ENCODE measurements around the gene KCNK3. TPM values are rescaled to one million over a fixed set of nuclear protein-coding genes. Genes with fewer than 3 reads are reported as not detected.

Gene KCNK3
- total and polyA plus RNA-seq, 4 donors = 6.2 to 36.0 (median 24.4) TPM

DNA sequence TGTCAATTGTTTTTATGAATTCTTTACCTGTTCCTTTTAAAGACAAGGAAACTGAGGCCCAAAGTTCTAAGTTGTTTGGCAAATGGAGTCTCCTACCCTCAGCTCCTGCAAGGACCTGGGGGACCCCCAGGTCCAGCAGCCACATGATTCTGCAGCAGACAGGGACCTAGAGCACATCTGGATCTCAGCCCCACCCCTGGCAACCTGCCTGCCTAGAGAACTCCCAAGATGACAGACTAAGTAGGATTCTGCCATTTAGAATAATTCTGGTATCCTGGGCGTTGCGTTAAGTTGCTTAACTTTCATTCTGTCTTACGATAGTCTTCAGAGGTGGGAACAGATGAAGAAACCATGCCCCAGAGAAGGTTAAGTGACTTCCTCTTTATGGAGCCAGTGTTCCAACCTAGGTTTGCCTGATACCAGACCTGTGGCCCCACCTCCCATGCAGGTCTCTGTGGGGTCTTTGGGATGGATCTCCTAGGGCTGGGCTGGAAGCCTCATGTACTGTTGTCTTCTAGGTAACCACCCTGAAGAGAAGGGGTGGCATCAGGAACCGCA, 87.8 kb downstream of the KCNK3 start:
- Histone ChIP-seq H3K4me1 (ENCODE audit: control insufficient read depth, insufficient read depth, low read length) (peaks cover 1% of the 10 kb centered on the region), H3K27ac (ENCODE audit: low read depth, low read length) (no peak overlapping the region), H3K27me3 (ENCODE audit: control insufficient read depth, insufficient read depth, low read length) (no peaks in the 10 kb centered on the region), H3K4me3 (ENCODE audit: low read depth, low read length) (no peak overlapping the region), H3K9me3 (ENCODE audit: control insufficient read depth, insufficient read depth, low read length) (no peaks in the 10 kb centered on the region), H3K36me3 (ENCODE audit: control insufficient read depth, insufficient read depth, low read length) (peaks cover 57% of the 10 kb centered on the region)
- DNase-seq (ENCODE audit: low read depth in 4 of 6, low spot score in 6 of 6) = no peak
- 94% methylated on average over 4 of the region's 4 CpGs for WGBS (ENCODE audit: insufficient coverage)

Small RNA genes within 50 kb of the gene (small RNA-seq; reads per million reads assigned to genes)
- gene AC015977.1 (ENCODE audit: low replicate concordance) = not detected

Other genes with a start within 250 kb of the KCNK3 start
- gene OTOF, start 214.6 kb upstream of the KCNK3 start, total RNA-seq = 1 to 10 TPM; 1.6 to 5.3 TPM
- 1 to 10 TPM; 5.7 to 6.6 TPM for gene OTOF, start 214.6 kb upstream of the KCNK3 start, polyA plus RNA-seq (ENCODE audit: insufficient read length in 2 of 2)
- under 1 TPM; 0.50 to 0.83 TPM for gene CIB4, start 51.4 kb upstream of the KCNK3 start, total RNA-seq
- gene CIB4, start 51.4 kb upstream of the KCNK3 start, polyA plus RNA-seq (ENCODE audit: insufficient read length in 2 of 2) = under 1 TPM in 1 of 2 donors, not detected in 1; 0.27 TPM
- gene SLC35F6, start 71.6 kb downstream of the KCNK3 start, total RNA-seq = 10 to 100 TPM; 21.1 to 23.8 TPM
- 10 to 100 TPM; 23.2 to 23.4 TPM for gene SLC35F6, start 71.6 kb downstream of the KCNK3 start, polyA plus RNA-seq (ENCODE audit: insufficient read length in 2 of 2)
- 1 to 10 TPM; 2.8 to 5.5 TPM for gene CENPA, start 93.3 kb downstream of the KCNK3 start, total RNA-seq
- gene CENPA, start 93.3 kb downstream of the KCNK3 start, polyA plus RNA-seq (ENCODE audit: insufficient read length in 2 of 2) = 1 to 10 TPM; 5.2 to 7.4 TPM
- gene DPYSL5, start 155.4 kb downstream of the KCNK3 start, total RNA-seq = 10 to 100 TPM; 30.6 to 56.5 TPM
- 100 to 1,000 TPM; 225 to 226 TPM for gene DPYSL5, start 155.4 kb downstream of the KCNK3 start, polyA plus RNA-seq (ENCODE audit: insufficient read length in 2 of 2)